HG03521 (cell line): Measurements from ENCODE around the gene ADAMTSL4.
A peak's percentile ranks its signal among the peaks of the same experiment; 100 is the strongest.
"Not testable (repeated sequence)": the region's sequence is repeated elsewhere in the genome, so short reads cannot be mapped to it uniquely, and the experiment has no call there.

ENCODE experiments used
- ATAC-seq: cut with Tn5 transposase; IDR thresholded peaks from one replicate; pipeline ENCODE4 v1.9.1; 2021; ENCODE audit warnings: mild to moderate bottlenecking, moderate library complexity; ENCODE audit not compliant: unreplicated experiment

The ADAMTSL4 gene

GRCh38 chr1:150554086-150554452, 4.9 kb downstream of the ADAMTSL4 start:
- ATAC-seq = no peak

DNA sequence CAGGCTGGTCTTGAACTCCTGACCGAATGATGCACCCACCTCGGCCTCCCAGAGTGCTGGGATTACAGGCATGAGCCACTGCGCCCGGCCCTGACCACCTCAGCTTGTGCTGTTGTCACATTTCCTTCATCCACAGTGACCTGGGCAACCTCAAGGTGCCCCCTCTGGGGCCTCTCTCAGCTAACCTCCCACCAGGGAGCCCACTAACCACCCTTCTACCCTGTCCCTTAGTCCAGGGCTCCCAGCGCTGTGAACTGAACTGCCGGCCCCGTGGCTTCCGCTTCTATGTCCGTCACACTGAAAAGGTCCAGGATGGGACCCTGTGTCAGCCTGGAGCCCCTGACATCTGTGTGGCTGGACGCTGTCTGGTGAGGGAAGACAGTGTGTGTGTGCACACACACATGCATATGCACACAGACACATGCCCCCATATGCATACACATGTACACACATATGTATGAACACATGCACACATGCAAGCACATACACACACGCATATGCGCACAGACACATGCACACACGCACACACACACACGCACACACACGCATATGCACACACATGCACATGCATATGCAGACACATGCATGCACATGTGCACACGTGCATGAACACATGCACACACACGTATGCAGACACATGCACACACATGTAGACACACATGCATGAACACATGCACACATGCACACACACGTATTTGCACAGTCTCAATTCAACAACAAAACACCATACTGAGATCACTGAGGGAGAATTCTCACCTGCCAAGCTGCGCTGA, 6.2 kb downstream of the ADAMTSL4 start:
- ATAC-seq = no peak

GRCh38 chr1:150555971-150556865, 7.0 kb downstream of the ADAMTSL4 start:
- ATAC-seq = no peak

DNA sequence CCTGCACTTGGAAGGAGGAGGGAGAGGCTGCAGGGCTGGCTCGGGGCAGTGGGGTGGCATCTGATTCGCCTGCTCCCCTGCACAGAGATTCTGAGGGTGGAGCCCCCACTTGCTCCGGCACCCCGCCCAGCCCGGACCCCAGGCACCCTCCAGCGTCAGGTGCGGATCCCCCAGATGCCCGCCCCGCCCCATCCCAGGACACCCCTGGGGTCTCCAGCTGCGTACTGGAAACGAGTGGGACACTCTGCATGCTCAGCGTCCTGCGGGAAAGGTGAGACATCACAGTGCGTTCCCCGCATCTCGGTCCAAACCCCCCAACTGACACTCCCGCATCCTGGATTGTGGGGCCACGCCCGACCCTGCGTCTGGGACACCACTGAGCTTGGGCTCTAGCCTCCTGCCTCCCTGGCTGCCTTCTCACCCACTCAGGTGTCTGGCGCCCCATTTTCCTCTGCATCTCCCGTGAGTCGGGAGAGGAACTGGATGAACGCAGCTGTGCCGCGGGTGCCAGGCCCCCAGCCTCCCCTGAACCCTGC, 7.9 kb downstream of the ADAMTSL4 start:
- ATAC-seq = no peak

GRCh38 chr1:150557813-150558212, 8.6 kb downstream of the ADAMTSL4 start:
- ATAC-seq = no peak

- ATAC-seq = no peak
Observed at GRCh38 chr1:150558303-150558704, 9.1 kb downstream of the ADAMTSL4 start.

GRCh38 chr1:150558761-150559655, 9.8 kb downstream of the ADAMTSL4 start:
- no peak for ATAC-seq

- no peak for ATAC-seq
Observed at GRCh38 chr1:150559656-150560010, 10.4 kb downstream of the ADAMTSL4 start.

DNA sequence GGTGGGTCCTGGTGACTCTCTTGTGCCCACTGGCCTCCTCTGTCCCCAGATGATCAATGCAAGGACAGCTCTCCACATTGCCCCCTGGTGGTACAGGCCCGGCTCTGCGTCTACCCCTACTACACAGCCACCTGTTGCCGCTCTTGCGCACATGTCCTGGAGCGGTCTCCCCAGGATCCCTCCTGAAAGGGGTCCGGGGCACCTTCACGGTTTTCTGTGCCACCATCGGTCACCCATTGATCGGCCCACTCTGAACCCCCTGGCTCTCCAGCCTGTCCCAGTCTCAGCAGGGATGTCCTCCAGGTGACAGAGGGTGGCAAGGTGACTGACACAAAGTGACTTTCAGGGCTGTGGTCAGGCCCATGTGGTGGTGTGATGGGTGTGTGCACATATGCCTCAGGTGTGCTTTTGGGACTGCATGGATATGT, 10.8 kb downstream of the ADAMTSL4 start:
- ATAC-seq = no peak

- peak; percentile 24 for ATAC-seq
Observed at GRCh38 chr1:150560576-150561253, 11.5 kb downstream of the ADAMTSL4 start.

DNA sequence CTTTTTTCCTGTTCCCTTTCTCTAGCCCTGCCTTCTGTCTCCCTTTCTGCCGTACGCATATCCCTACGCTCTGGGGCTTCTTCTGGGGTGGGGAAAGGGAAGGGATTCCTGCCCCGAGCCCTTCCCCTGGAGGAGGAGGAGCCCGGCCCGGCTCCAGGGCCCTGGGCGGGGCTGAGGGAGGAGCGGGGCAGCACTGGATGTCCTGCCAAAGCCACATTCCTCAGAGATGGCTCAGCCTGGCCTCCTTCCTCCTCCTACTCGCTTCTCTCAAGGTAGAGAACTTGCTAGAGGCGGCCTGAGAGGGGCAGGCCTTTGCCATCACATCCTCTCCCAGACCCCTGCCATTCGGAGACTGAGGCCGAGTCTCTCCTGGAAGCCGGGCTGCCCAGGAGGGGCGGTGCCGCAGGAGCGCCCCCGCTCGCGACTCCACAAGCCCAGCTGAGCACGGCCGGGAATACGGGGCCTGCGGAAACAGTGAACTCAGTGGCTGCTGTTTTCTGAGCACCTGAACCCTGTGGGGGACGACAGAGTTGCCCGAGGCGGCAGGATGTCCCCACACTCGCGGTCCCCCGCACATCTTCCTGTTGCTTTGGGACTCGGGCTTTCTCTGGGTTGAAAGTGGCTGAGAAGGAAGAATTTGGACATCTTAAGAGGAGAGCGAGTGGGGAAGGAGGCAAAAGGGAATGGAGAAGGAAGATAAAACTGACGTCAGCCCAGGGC, 12.2 kb downstream of the ADAMTSL4 start:
- no peak for ATAC-seq

- ATAC-seq = peak; percentile 41
Observed at GRCh38 chr1:150561974-150562445, 12.8 kb downstream of the ADAMTSL4 start.

- ATAC-seq = peak; percentile 42
Observed at GRCh38 chr1:150562446-150563339, 13.5 kb downstream of the ADAMTSL4 start.

DNA sequence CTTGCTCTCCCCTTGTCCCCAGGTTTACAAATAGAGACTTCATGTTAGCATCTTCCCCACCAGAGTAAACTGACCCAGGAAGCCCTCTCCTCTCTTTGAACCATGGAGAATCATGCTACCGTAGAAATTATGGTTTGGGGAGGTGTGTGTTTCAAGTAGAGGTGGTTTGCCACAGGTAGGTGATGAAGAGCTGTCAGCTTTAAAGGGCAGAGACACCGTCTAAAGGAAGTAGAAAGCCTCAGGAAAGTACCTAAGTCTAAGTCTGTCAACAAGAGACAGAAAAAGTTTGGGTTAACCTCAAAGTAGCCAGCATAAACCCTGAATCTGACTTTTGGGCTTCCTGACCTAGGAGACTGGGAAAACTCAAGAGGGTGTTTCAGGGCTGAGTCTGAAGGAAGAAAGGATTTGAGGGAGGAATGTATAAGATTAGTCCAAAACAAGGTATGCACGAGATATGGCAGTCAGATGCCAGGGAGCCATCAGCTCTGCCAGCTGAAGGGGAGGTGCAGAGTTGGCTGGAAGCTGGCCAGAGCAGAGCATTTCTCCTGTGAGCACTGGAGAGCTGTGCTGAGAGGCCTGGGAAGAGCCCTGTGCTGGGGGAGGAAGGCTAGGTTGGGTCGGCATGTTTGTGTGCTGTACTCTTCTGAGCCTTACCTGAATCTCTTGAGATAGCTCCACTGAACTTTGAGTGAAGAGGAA, 14.3 kb downstream of the ADAMTSL4 start:
- ATAC-seq = no peak

DNA sequence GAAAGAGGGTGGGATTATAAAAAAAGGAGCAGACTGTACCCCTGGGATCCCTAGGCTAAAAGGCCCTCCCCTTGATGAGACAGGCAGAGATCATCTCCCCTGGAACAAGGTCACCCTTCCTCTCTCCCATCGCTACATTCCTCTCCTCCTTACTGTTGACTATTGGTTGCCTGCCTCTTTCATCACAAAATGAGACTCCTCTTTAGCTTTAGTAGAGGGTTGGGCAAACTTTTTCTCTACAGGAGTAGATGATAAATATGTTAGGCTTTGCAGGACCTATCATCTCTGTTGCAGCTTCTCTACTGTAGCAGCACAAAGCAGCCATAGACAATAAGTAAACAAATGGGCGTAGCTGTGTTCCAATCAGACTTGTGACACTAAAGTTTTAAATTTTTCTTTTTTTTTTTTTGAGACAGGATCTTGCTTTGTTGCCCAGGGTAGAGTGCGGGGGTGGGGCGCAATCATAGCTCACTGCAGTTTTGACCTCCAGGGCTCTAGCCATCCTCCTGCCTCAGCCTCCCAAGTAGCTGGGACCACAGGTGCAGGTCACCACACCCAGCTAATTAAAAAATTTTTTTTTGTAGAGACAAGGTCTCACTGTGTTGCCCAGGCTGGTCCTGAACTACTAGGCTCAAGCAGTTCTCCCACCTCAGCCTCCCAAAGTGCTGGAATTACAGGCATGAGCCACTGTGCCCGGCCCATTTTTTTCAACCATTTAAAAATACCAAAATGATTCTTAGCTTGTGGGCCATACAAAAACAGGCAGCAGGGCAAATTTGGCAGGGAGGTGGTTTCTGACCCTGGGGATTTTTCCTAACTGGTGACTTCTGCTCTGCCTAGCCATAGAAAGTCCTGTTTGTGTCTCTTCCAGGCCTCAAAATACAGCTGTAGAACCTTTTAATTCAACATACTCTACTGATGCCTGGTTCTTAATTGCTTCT, 15.1 kb downstream of the ADAMTSL4 start:
- no peak for ATAC-seq

DNA sequence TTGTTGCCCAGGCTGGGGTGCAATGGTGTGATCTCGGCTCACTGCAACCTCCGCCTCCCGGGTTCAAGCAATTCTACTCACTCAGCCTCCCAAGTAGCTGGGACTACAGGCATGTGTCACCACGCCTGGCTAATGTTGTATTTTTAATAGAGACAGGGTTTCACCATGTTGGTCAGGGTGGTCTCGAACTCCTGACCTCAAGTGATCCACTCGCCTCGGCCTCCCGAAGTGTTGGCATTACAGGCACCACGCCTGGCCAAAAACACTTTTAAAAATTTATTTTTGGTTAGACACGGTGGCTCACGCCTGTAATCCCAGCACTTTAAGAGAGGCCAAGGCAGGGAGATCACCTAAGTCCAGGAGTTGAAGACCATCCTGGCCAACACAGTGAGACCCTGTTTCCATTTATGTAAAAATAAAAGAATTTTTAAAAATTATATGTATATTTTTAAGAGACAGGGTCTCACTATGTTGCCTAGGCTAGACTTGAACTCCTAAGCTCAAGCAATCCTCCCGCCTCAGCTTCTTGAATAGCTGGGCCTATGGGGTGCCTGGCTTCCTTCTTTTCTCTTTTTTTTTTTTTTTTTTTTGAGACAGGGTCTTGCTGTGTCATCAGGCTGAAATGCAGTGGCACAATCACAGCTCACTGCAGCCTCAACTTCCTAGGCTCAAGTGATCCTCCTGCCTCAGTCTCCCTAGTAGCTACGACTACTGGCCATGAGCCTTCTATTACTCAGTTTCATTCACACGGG, 16.2 kb downstream of the ADAMTSL4 start:
- ATAC-seq = not testable (repeated sequence)
